ENCODE data around the gene CLIC3.

GRCh38 chr9:137034039-137034708 lies 37.8 kb upstream of the CLIC3 start:
- TF ChIP-seq CTCF (IDR thresholded peaks at IDR 0.05) = no peak
- no peak for TF ChIP-seq EZH2 (IDR thresholded peaks at IDR 0.05; ENCODE audit: borderline replicate concordance, insufficient read depth, low read depth, low read length, poor library complexity, severe bottlenecking)

Data from B cell (primary cell).